ENCODE results near the gene NLGN4X.

DNA sequence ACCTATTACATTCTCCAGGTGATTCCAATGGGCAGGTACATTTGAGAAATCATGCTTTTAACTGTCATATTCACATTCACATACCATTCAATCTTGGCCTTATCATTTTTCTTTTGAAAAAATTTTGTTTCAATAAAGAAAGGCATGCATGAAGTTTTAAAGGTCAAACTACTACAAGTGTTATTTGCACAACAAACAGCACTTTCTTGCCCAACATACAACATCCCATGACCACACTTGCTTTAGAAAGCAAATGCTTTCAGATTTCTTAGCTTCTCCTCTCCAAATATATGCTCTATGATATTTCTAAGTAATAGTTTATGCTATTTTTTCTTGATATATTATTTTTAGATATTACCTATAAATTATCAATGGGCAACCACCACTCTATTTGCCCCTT is 58.2 kb downstream of the NLGN4X start:
- no peak for TF ChIP-seq POLR2A (IDR thresholded peaks at IDR 0.05)
- TF ChIP-seq, protein P1, sequence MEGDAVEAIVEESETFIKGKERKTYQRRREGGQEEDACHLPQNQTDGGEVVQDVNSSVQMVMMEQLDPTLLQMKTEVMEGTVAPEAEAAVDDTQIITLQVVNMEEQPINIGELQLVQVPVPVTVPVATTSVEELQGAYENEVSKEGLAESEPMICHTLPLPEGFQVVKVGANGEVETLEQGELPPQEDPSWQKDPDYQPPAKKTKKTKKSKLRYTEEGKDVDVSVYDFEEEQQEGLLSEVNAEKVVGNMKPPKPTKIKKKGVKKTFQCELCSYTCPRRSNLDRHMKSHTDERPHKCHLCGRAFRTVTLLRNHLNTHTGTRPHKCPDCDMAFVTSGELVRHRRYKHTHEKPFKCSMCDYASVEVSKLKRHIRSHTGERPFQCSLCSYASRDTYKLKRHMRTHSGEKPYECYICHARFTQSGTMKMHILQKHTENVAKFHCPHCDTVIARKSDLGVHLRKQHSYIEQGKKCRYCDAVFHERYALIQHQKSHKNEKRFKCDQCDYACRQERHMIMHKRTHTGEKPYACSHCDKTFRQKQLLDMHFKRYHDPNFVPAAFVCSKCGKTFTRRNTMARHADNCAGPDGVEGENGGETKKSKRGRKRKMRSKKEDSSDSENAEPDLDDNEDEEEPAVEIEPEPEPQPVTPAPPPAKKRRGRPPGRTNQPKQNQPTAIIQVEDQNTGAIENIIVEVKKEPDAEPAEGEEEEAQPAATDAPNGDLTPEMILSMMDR (IDR thresholded peaks at IDR 0.05): no peak
